ENCODE measurements around the gene ALX4.

The ALX4 gene

GRCh38 chr11:44274404-44274803 lies 35.5 kb downstream of the ALX4 start:
- ATAC-seq (no peak), DNase-seq (no peak)
- no peaks in the 10 kb centered on the region for H3K27me3 Mint-ChIP-seq

GRCh38 chr11:44271286-44271685 lies 38.7 kb downstream of the ALX4 start:
- no peak overlapping the region for H3K27ac Mint-ChIP-seq
- no peak for ATAC-seq
- H3K4me1 Mint-ChIP-seq = no peaks in the 10 kb centered on the region
- peaks cover 3% of the 10 kb centered on the region for H3K27me3 Mint-ChIP-seq
- no peaks in the 10 kb centered on the region for H3K9me3 Mint-ChIP-seq
- H3K4me3 Mint-ChIP-seq = no peak overlapping the region
- DNase-seq = no peak

More at GRCh38 chr11:44274404-44274803, 35.5 kb downstream of the ALX4 start:
- Mint-ChIP-seq H3K27ac (no peak overlapping the region), H3K9me3 (no peaks in the 10 kb centered on the region), H3K4me1 (no peaks in the 10 kb centered on the region), H3K4me3 (no peak overlapping the region)

GRCh38 chr11:44270403-44271273 lies 39.3 kb downstream of the ALX4 start:
- H3K9me3 Mint-ChIP-seq = no peaks in the 10 kb centered on the region
- peak overlapping the region in 1 of 2 donors; percentile 64 for H3K27ac Mint-ChIP-seq
- ATAC-seq (no peak), DNase-seq (no peak)
- peaks cover 7% of the 10 kb centered on the region for H3K27me3 Mint-ChIP-seq
- no peaks in the 10 kb centered on the region for H3K4me1 Mint-ChIP-seq
- no peak overlapping the region for H3K4me3 Mint-ChIP-seq

GRCh38 chr11:44269369-44270351 lies 40.3 kb downstream of the ALX4 start:
- no peak for DNase-seq
- H3K9me3 Mint-ChIP-seq = no peaks in the 10 kb centered on the region
- H3K4me1 Mint-ChIP-seq = no peaks in the 10 kb centered on the region

GRCh38 chr11:44268614-44269080 lies 41.3 kb downstream of the ALX4 start:
- no peak for ATAC-seq
- DNase-seq = no peak
- Mint-ChIP-seq H3K27ac (no peak overlapping the region), H3K4me1 (no peaks in the 10 kb centered on the region), H3K27me3 (peaks cover 7% of the 10 kb centered on the region), H3K9me3 (no peaks in the 10 kb centered on the region), H3K4me3 (no peak overlapping the region)

More at GRCh38 chr11:44269369-44270351, 40.3 kb downstream of the ALX4 start:
- Mint-ChIP-seq H3K27me3 (peaks cover 7% of the 10 kb centered on the region), H3K27ac (peak overlapping the region in 1 of 2 donors; percentile 64), H3K4me3 (no peak overlapping the region)
- no peak for ATAC-seq

- H3K9me3 Mint-ChIP-seq = no peaks in the 10 kb centered on the region
- no peak overlapping the region for H3K27ac Mint-ChIP-seq
- ATAC-seq = no peak
- no peak overlapping the region for H3K4me3 Mint-ChIP-seq
- no peak for DNase-seq
- H3K27me3 Mint-ChIP-seq = peaks cover 7% of the 10 kb centered on the region
- no peaks in the 10 kb centered on the region for H3K4me1 Mint-ChIP-seq
These were observed 42.0 kb downstream of the ALX4 start for GRCh38 chr11:44267750-44268613.

GRCh38 chr11:44267006-44267749 lies 42.8 kb downstream of the ALX4 start:
- no peaks in the 10 kb centered on the region for H3K4me1 Mint-ChIP-seq
- H3K27me3 Mint-ChIP-seq = peaks cover 7% of the 10 kb centered on the region
- no peak for DNase-seq
- no peaks in the 10 kb centered on the region for H3K9me3 Mint-ChIP-seq
- no peak for ATAC-seq
- no peak overlapping the region for H3K4me3 Mint-ChIP-seq
- no peak overlapping the region for H3K27ac Mint-ChIP-seq

- Mint-ChIP-seq H3K4me3 (no peak overlapping the region), H3K9me3 (no peaks in the 10 kb centered on the region), H3K27ac (peak overlapping the region; percentile 16 to 39), H3K27me3 (peaks cover 7% of the 10 kb centered on the region), H3K4me1 (no peaks in the 10 kb centered on the region)
- DNase-seq = no peak
- no peak for ATAC-seq
These were observed 43.7 kb downstream of the ALX4 start for GRCh38 chr11:44266056-44266780.

- DNase-seq (no peak), ATAC-seq (peak; percentile 13)
- peaks cover 7% of the 10 kb centered on the region for H3K27me3 Mint-ChIP-seq
- H3K4me3 Mint-ChIP-seq = no peak overlapping the region
- H3K27ac Mint-ChIP-seq = peak overlapping the region in 1 of 2 donors; percentile 54
- no peaks in the 10 kb centered on the region for H3K9me3 Mint-ChIP-seq
- no peaks in the 10 kb centered on the region for H3K4me1 Mint-ChIP-seq
These were observed 45.2 kb downstream of the ALX4 start for GRCh38 chr11:44264761-44265160.

- peaks cover 7% of the 10 kb centered on the region for H3K27me3 Mint-ChIP-seq
- no peaks in the 10 kb centered on the region for H3K9me3 Mint-ChIP-seq
- DNase-seq (no peak), ATAC-seq (no peak)
- peak overlapping the region in 1 of 2 donors; percentile 54 for H3K27ac Mint-ChIP-seq
- H3K4me3 Mint-ChIP-seq = no peak overlapping the region
- no peaks in the 10 kb centered on the region for H3K4me1 Mint-ChIP-seq
These were observed 45.5 kb downstream of the ALX4 start for GRCh38 chr11:44264438-44264749.

GRCh38 chr11:44263738-44264437 lies 46.1 kb downstream of the ALX4 start:
- H3K27ac Mint-ChIP-seq = no peak overlapping the region
- no peak overlapping the region for H3K4me3 Mint-ChIP-seq
- ATAC-seq (no peak), DNase-seq (no peak)
- H3K4me1 Mint-ChIP-seq = peaks cover 4% of the 10 kb centered on the region
- H3K9me3 Mint-ChIP-seq = no peaks in the 10 kb centered on the region
- H3K27me3 Mint-ChIP-seq = peaks cover 7% of the 10 kb centered on the region

- no peak overlapping the region for H3K27ac Mint-ChIP-seq
- ATAC-seq = no peak
- no peaks in the 10 kb centered on the region for H3K9me3 Mint-ChIP-seq
- DNase-seq = no peak
- peaks cover 7% of the 10 kb centered on the region for H3K27me3 Mint-ChIP-seq
- H3K4me3 Mint-ChIP-seq = no peak overlapping the region
- H3K4me1 Mint-ChIP-seq = peaks cover 15% of the 10 kb centered on the region
These were observed 47.9 kb downstream of the ALX4 start for GRCh38 chr11:44261800-44262591.

- Mint-ChIP-seq H3K27me3 (no peaks in the 10 kb centered on the region), H3K27ac (no peak overlapping the region), H3K4me3 (no peak overlapping the region), H3K4me1 (peaks cover 18% of the 10 kb centered on the region), H3K9me3 (no peaks in the 10 kb centered on the region)
- DNase-seq = no peak
- no peak for ATAC-seq
These were observed 49.9 kb downstream of the ALX4 start for GRCh38 chr11:44260081-44260480.
